Stimulated activated CD8-positive, alpha-beta memory T cell treated with anti-CD3 and anti-CD28 coated beads, Interleukin-4, amount 100 ng/mL, for 4 hours (primary cell): ENCODE measurements around the gene CLN6.
"Not testable (repeated sequence)": the region's sequence is repeated elsewhere in the genome, so short reads cannot be mapped to it uniquely, and the experiment has no call there.

Source experiments
- DNase-seq, 2 donors: peaks; one replicate each; pipeline ENCODE4 v3.0.0-alpha.2; 2020; ENCODE audit warnings: low read depth in 2 of 2, low spot score in 1 of 2

The CLN6 gene

GRCh38 chr15:68207176-68207935 lies 22.2 kb downstream of the CLN6 start:
- no peak for DNase-seq

- no peak for DNase-seq
Measured at GRCh38 chr15:68206711-68207151, 22.8 kb downstream of the CLN6 start.

GRCh38 chr15:68205954-68206539 lies 23.5 kb downstream of the CLN6 start:
- no peak for DNase-seq

GRCh38 chr15:68205558-68205944 lies 24.0 kb downstream of the CLN6 start:
- DNase-seq, result no peak

GRCh38 chr15:68204776-68205557 lies 24.6 kb downstream of the CLN6 start, which contains the start of gene CALML4:
Gene CALML4 (minus strand): TSS chr15:68205332. CDS start chr15:68205247, 85 bp downstream.
- DNase-seq, result no peak

GRCh38 chr15:68204361-68204760 lies 25.2 kb downstream of the CLN6 start:
- no peak for DNase-seq

GRCh38 chr15:68203956-68204355 lies 25.6 kb downstream of the CLN6 start:
- DNase-seq, result no peak

- DNase-seq, result no peak
Measured at GRCh38 chr15:68203486-68203885, 26.0 kb downstream of the CLN6 start.

- not testable (repeated sequence) for DNase-seq
Measured at GRCh38 chr15:68202994-68203393, 26.5 kb downstream of the CLN6 start.

- no peak for DNase-seq
Measured at GRCh38 chr15:68201879-68202261, 27.7 kb downstream of the CLN6 start.

- no peak for DNase-seq
Measured at GRCh38 chr15:68201153-68201878, 28.2 kb downstream of the CLN6 start.

GRCh38 chr15:68200016-68200861 lies 29.3 kb downstream of the CLN6 start:
- DNase-seq, result no peak

GRCh38 chr15:68199340-68199739 lies 30.2 kb downstream of the CLN6 start:
- no peak for DNase-seq

- DNase-seq, result no peak
Measured at GRCh38 chr15:68197661-68198437, 31.7 kb downstream of the CLN6 start.

GRCh38 chr15:68197170-68197492 lies 32.4 kb downstream of the CLN6 start:
- DNase-seq, result no peak

GRCh38 chr15:68196445-68197169 lies 32.9 kb downstream of the CLN6 start:
- DNase-seq, result no peak

- no peak for DNase-seq
Measured at GRCh38 chr15:68195336-68196112, 34.0 kb downstream of the CLN6 start.

GRCh38 chr15:68192804-68193486 lies 36.6 kb downstream of the CLN6 start:
- no peak for DNase-seq
